ENCODE results near the gene TKFC. TPM values are rescaled to one million over a fixed set of nuclear protein-coding genes. Genes with fewer than 3 reads are reported as not detected.

TKFC gene
- total RNA-seq, 1 donor = 30.0 TPM

DNA sequence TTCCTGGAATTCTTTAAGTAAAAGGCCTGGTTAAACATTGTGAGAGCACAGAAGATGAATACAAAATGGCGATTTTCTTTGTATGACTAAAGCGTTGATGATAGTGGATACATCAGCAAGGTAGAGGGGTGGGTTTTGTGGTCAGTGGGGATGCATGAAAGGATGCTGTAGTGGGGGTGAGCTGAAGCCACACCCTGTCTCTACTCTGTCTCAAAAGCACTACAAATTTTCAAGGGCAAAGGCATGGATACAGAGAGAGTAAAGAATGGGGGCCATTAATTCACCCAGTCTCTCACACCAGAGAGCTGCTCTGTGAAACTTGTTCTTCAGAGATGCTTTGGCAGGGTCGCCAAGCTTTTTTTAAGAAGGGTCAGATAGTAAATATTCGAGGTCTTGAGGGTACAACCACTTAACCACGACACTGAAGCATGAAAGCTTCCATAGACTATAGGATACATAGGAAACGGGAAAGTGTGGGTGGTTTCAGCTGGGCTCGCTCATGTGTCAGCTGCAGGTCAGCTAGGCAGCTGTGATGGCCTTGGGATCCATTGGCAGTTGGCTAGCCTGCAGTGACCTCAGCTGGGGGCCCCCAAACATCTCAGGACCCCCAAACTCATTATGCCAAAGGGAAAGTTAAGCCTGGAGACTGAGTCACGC, 37.4 kb downstream of the TKFC start:
- peaks cover 40% of the 10 kb centered on the region for H3K4me1 ChIP-seq (ENCODE audit: insufficient read depth, low read length)
- TF ChIP-seq CTCF (IDR thresholded peaks at IDR 0.05; ENCODE audit: extremely low read depth, low read depth, low read length) = no peak
- peaks cover 50% of the 10 kb centered on the region for H3K36me3 ChIP-seq (ENCODE audit: insufficient read depth, low read length)
- no peaks in the 10 kb centered on the region for H3K9me3 ChIP-seq (ENCODE audit: low read depth, low read length)
- H3K27me3 ChIP-seq (ENCODE audit: insufficient read depth, low read length) = no peaks in the 10 kb centered on the region
- peak overlapping the region; percentile 10 for H3K4me3 ChIP-seq (ENCODE audit: insufficient read depth, low read length)
- no peak overlapping the region for H2AFZ ChIP-seq (ENCODE audit: low read length)
- H3K27ac ChIP-seq (ENCODE audit: low read depth, low read length) = peak overlapping the region; percentile 100
- DNase-seq (ENCODE audit: insufficient read length, low spot score, missing footprints) = no peak
- H4K20me1 ChIP-seq (ENCODE audit: insufficient read depth, low read length) = no peaks in the 10 kb centered on the region
- H3K4me2 ChIP-seq (ENCODE audit: insufficient read depth, low read length) = peak overlapping the region; percentile 53
- peaks cover 5% of the 10 kb centered on the region for H3K79me2 ChIP-seq (ENCODE audit: insufficient read depth, low read length)

DNA sequence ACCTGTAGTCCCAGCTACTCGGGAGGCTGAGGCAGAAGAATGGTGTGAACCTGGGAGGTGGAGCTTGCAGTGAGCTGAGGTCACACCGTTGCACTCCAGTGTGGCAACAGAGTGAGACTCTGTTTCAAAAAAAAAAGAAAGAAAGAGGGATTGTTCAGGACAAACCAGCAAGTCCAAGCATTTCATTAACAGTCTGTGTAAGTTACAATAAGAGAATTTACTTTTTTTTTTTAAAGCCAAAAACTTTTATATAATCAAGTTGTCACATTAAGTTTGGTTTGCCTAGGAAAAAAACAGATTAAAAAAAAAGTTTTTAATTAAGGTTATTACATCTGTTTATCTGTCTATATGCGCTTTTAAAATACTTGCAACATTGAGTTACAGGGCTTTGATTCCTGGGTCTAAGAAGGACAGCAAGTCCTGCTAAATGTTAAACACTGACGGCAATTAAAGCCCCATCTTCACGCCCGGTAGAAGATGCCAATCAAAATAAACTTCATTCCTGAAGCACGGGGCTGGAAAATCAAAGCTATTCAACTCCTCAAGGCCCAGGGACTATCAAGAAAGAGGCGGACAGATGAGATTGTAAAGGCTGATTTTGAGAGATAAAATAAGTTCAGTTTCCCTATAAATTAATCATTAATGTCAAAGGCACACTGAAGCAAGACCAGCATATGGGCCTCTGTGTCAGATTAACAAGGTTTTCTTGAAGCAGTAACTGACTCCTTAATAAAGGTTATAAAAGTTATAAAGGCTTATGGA, 39.8 kb downstream of the TKFC start:
- Histone ChIP-seq H3K4me2 (ENCODE audit: insufficient read depth, low read length) (no peak overlapping the region), H4K20me1 (ENCODE audit: insufficient read depth, low read length) (no peaks in the 10 kb centered on the region)
- TF ChIP-seq CTCF (IDR thresholded peaks at IDR 0.05; ENCODE audit: extremely low read depth, low read depth, low read length) = no peak

GRCh38 chr11:61375761-61376108, 42.7 kb downstream of the TKFC start:
- Histone ChIP-seq H3K4me1 (ENCODE audit: insufficient read depth, low read length) (peaks cover 27% of the 10 kb centered on the region), H3K9me3 (ENCODE audit: low read depth, low read length) (no peaks in the 10 kb centered on the region), H3K79me2 (ENCODE audit: insufficient read depth, low read length) (no peaks in the 10 kb centered on the region), H3K27ac (ENCODE audit: low read depth, low read length) (peak overlapping the region; percentile 38), H3K4me2 (ENCODE audit: insufficient read depth, low read length) (no peak overlapping the region), H3K27me3 (ENCODE audit: insufficient read depth, low read length) (no peaks in the 10 kb centered on the region), H3K4me3 (ENCODE audit: insufficient read depth, low read length) (no peak overlapping the region), H2AFZ (ENCODE audit: low read length) (no peak overlapping the region), H4K20me1 (ENCODE audit: insufficient read depth, low read length) (no peaks in the 10 kb centered on the region), H3K36me3 (ENCODE audit: insufficient read depth, low read length) (peaks cover 17% of the 10 kb centered on the region)
- TF ChIP-seq CTCF (IDR thresholded peaks at IDR 0.05; ENCODE audit: extremely low read depth, low read depth, low read length) = no peak
- no peak for DNase-seq (ENCODE audit: insufficient read length, low spot score, missing footprints)

More for the DNA sequence above, 39.8 kb downstream of the TKFC start:
- no peak overlapping the region for H3K27ac ChIP-seq (ENCODE audit: low read depth, low read length)
- no peaks in the 10 kb centered on the region for H3K27me3 ChIP-seq (ENCODE audit: insufficient read depth, low read length)
- peaks cover 31% of the 10 kb centered on the region for H3K4me1 ChIP-seq (ENCODE audit: insufficient read depth, low read length)
- peak; percentile 14 for DNase-seq (ENCODE audit: insufficient read length, low spot score, missing footprints)
- no peaks in the 10 kb centered on the region for H3K79me2 ChIP-seq (ENCODE audit: insufficient read depth, low read length)
- H3K4me3 ChIP-seq (ENCODE audit: insufficient read depth, low read length) = no peak overlapping the region
- peaks cover 30% of the 10 kb centered on the region for H3K36me3 ChIP-seq (ENCODE audit: insufficient read depth, low read length)
- H2AFZ ChIP-seq (ENCODE audit: low read length) = no peak overlapping the region
- H3K9me3 ChIP-seq (ENCODE audit: low read depth, low read length) = no peaks in the 10 kb centered on the region

GRCh38 chr11:61377461-61378160, 44.6 kb downstream of the TKFC start:
- peak; percentile 79 for DNase-seq (ENCODE audit: insufficient read length, low spot score, missing footprints)
- Histone ChIP-seq H3K4me3 (ENCODE audit: insufficient read depth, low read length) (no peak overlapping the region), H3K27ac (ENCODE audit: low read depth, low read length) (peak overlapping the region; percentile 96), H3K4me1 (ENCODE audit: insufficient read depth, low read length) (peaks cover 26% of the 10 kb centered on the region), H2AFZ (ENCODE audit: low read length) (no peak overlapping the region), H4K20me1 (ENCODE audit: insufficient read depth, low read length) (no peaks in the 10 kb centered on the region), H3K36me3 (ENCODE audit: insufficient read depth, low read length) (peaks cover 15% of the 10 kb centered on the region), H3K27me3 (ENCODE audit: insufficient read depth, low read length) (no peaks in the 10 kb centered on the region), H3K9me3 (ENCODE audit: low read depth, low read length) (no peaks in the 10 kb centered on the region), H3K79me2 (ENCODE audit: insufficient read depth, low read length) (no peaks in the 10 kb centered on the region), H3K4me2 (ENCODE audit: insufficient read depth, low read length) (peak overlapping the region; percentile 13)
- TF ChIP-seq CTCF (IDR thresholded peaks at IDR 0.05; ENCODE audit: extremely low read depth, low read depth, low read length) = no peak
